Psoas muscle (tissue), 8 donors: ENCODE results near the gene RELT. TPM values are rescaled to one million over a fixed set of nuclear protein-coding genes. Genes with fewer than 3 reads are reported as not detected.

Experiments used
- ATAC-seq, 4 donors: fragments of 200-7000 bp; cut with Tn5 transposase; one replicate each; pipeline ENCODE4 v1.9.1; 2020; ENCODE audit warnings: moderate library complexity in 3 of 4, mild to moderate bottlenecking in 2 of 4
- DNase-seq, 2 donors: peaks; one replicate each; pipeline ENCODE4 v3.0.0-alpha.2; 2020
- H3K27ac ChIP-seq: fragments of 200-600 bp; one replicate; pipeline ENCODE4 v1.8.0; 2022
- H3K27me3 ChIP-seq, 3 donors: fragments of 200-600 bp in 1 of 3; one replicate each; pipeline versions ENCODE4 v1.6.1 to v1.8.0; 2013 to 2022; ENCODE audit warnings: low read length in 2 of 3, mild to moderate bottlenecking in 2 of 3, moderate library complexity in 1 of 3; ENCODE audit not compliant: insufficient read depth in 3 of 3
- H3K36me3 ChIP-seq, 2 donors: fragments of 200-600 bp in 1 of 2; one replicate each; pipeline versions ENCODE4 v1.6.1 to v1.8.0; 2013 to 2022; ENCODE audit warnings: low read depth in 1 of 2, mild to moderate bottlenecking in 1 of 2, moderate library complexity in 1 of 2; ENCODE audit not compliant: insufficient read depth in 1 of 2
- H3K4me1 ChIP-seq: fragments of 200-600 bp; one replicate; pipeline ENCODE4 v1.8.0; 2022
- H3K4me3 ChIP-seq: fragments of 200-600 bp; one replicate; pipeline ENCODE4 v1.8.0; 2022; ENCODE audit warnings: mild to moderate bottlenecking
- H3K9me3 ChIP-seq: fragments of 200-600 bp; one replicate; pipeline ENCODE4 v1.8.0; 2022
- CTCF ChIP-seq: fragments of 200-600 bp; IDR thresholded peaks from one replicate; pipeline ENCODE4 v1.8.0; 2022; ENCODE audit warnings: antibody characterized with exemption
- WGBS, 3 donors: extraction: QIAGEN DNeasy Blood & Tissue Kit; methylation state at CpG; one replicate each; pipeline versions ENCODE4 v1.1.6 to v1.1.7; 2013; 5-methylcytosine and 5-hydroxymethylcytosine counted together
- intact Hi-C, 2 donors: fragments of 100-400 bp; cut with DNase I; formaldehyde crosslinking; loops; one replicate each; pipeline versions ENCODE4 v1.11.0 to v1.14.2; 2022
- polyA plus RNA-seq, 3 donors: library from polyadenylated mRNA; stranded (reverse); fragments of 200-250 nt; gene quantifications; one replicate each; pipeline ENCODE4 v1.2.3, GENCODE V29; 2013
- total RNA-seq, 4 donors: library from RNA; stranded (reverse); fragmentation: NEBNext Ultra II Directional in 2 of 4; extraction: Animal tissue kit (Norgen Biotek cat#: 25700) in 2 of 4; gene quantifications; one replicate each; pipeline versions ENCODE4 v1.2.1 to v1.2.4, GENCODE V29; 2021 to 2023
- donor health status: healthy with polysubstance abuse.
- donor health status: DM: no; HTN: no; CAD: no; lungs with moderate emphysema.
- donor health status: Bipolar disorder and iron deficiency.
- donor health status: healthy.
- donor health status: DM: yes; HTN: yes; CAD: no.
- donor health status: DM: no; HTN: no; CAD: no.
- donor health status: DM: no; HTN: no; CAD: no.
- donor health status: DM: yes; HTN: yes; CAD: no.

RELT gene
- total and polyA plus RNA-seq, 7 donors, result 4.9 to 33.0 (median 15.5) TPM

- 52 to 71% (median 60%) methylated on average over 5 to 6 of the region's 6 CpGs for WGBS, 3 donors
- Histone ChIP-seq H3K4me1 (peaks cover 39% of the 10 kb centered on the region), H3K27ac (peak overlapping the region; percentile 97), H3K27me3 (no peaks in the 10 kb centered on the region), H3K9me3 (no peaks in the 10 kb centered on the region), H3K36me3 (no peaks in the 10 kb centered on the region), H3K4me3 (peak overlapping the region; percentile 89)
- intact Hi-C loops, result no loop called here
- DNase-seq, result no peak
- no peak for ATAC-seq
- TF ChIP-seq CTCF, result no peak
Measured at GRCh38 chr11:73375830-73376159, 404 bp upstream of the RELT start.

GRCh38 chr11:73376803-73377629 is 817 bp downstream of the RELT start:
- no peaks in the 10 kb centered on the region for H3K9me3 ChIP-seq
- 5 to 6% (median 6%) methylated on average over 55 to 56 of the region's 56 CpGs for WGBS, 3 donors
- intact Hi-C loops, result no loop called here

GRCh38 chr11:73379189-73379880 is 3.1 kb downstream of the RELT start:
- ATAC-seq (peak in 3 of 4 donors; percentile 27 to 42 (median 29)), DNase-seq (peak; percentile 63 to 87)
- no peaks in the 10 kb centered on the region for H3K27me3 ChIP-seq
- TF ChIP-seq CTCF, result no peak
- intact Hi-C loops, result no loop called here
- peaks cover 65% of the 10 kb centered on the region for H3K4me1 ChIP-seq
- 23 to 53% (median 30%) methylated on average over 10 of the region's 10 CpGs for WGBS, 3 donors
- H3K36me3 ChIP-seq, result no peaks in the 10 kb centered on the region
- peak overlapping the region; percentile 97 for H3K27ac ChIP-seq
- peak overlapping the region; percentile 11 for H3K4me3 ChIP-seq
- no peaks in the 10 kb centered on the region for H3K9me3 ChIP-seq

More at GRCh38 chr11:73376803-73377629, 817 bp downstream of the RELT start:
- no peak for TF ChIP-seq CTCF
- H3K36me3 ChIP-seq, result no peaks in the 10 kb centered on the region
- H3K27ac ChIP-seq, result peak overlapping the region; percentile 97
- H3K4me3 ChIP-seq, result peak overlapping the region; percentile 89
- DNase-seq (peak; percentile 71 to 85), ATAC-seq (peak; percentile 25 to 60 (median 46))
- no peaks in the 10 kb centered on the region for H3K27me3 ChIP-seq
- peaks cover 51% of the 10 kb centered on the region for H3K4me1 ChIP-seq

- ATAC-seq (peak in 3 of 4 donors; percentile 11 to 36 (median 14)), DNase-seq (no peak)
- Histone ChIP-seq H3K4me1 (peaks cover 75% of the 10 kb centered on the region), H3K27me3 (no peaks in the 10 kb centered on the region), H3K36me3 (no peaks in the 10 kb centered on the region), H3K4me3 (peak overlapping the region; percentile 2), H3K9me3 (no peaks in the 10 kb centered on the region), H3K27ac (peak overlapping the region; percentile 97)
- 64 to 86% (median 65%) methylated on average over 7 of the region's 7 CpGs for WGBS, 3 donors
- TF ChIP-seq CTCF, result no peak
- intact Hi-C loops, result no loop called here
Measured at GRCh38 chr11:73380331-73380730, 4.1 kb downstream of the RELT start.
